HG03432 (cell line): Measurements from ENCODE around the gene HSPG2.

Experiments
- ATAC-seq: cut with Tn5 transposase; IDR thresholded peaks from one replicate; pipeline ENCODE4 v1.9.1; 2021; ENCODE audit warnings: mild to moderate bottlenecking, moderate library complexity; ENCODE audit not compliant: unreplicated experiment

HSPG2 gene

GRCh38 chr1:21901473-21901847, 35.6 kb downstream of the HSPG2 start:
- ATAC-seq, result no peak

GRCh38 chr1:21900766-21901472, 36.2 kb downstream of the HSPG2 start:
- no peak for ATAC-seq

DNA sequence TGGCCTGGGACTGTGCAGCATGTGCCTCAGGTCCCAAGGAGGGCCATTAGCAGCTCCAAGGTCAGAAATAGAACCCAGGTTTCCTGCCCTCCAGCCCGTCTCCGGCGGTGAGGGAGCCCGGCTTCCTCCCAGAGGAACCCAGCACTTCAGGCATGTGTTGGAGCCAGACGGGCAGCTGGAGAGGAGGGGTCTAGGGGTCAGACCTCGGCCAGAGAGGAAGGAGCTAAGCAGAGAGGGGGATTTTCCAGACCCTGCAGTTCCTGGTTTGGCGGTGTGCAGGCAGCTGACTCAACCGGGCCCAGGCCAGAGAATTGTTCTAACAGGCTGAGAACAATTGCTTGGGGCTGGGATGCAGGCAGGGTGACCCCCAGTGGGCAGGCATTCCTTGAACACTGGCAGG, 37.1 kb downstream of the HSPG2 start:
- no peak for ATAC-seq

GRCh38 chr1:21899267-21899810, 37.8 kb downstream of the HSPG2 start:
- no peak for ATAC-seq

DNA sequence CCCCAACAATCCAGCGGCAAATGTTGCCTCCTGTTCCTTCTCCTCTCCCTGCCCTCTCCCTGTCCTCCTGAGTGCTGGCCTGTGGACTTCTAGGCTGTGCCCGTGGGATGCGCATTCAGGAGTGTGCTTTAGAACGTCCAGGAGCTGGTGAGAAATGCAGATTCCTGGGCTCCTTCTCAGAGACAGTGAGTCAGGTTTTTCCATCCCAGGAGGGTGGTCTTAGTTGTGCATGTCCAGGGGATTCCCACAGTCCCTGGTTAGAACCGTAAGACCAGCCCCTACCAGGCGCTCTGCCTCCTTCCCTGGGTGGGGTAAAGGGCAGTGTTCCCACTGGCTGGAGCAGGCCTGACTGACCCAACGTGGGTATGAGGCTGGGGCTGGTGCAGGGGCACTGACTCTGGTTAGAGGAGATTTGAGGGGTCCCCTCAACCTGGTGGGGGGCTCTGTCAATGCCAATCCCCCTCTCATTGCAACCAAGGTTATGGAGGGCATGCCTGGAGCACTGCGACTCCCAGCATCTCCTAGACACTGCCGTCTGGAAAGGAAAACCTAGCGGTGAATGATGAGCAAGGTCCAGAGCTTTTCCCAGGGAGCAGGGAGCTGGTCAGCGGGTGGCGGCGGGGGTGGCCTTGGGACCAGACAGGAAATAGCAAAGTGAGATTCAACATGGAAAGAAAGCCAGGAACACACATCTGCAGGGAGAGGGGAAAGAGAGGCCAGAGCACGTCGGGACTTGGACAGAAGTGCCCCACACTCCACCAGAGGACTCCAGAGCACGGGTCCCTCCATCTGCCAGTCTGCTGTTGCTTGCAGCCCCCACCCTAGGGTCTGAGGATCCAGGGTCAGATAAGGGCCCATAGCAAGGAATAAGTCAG, 38.5 kb downstream of the HSPG2 start:
- no peak for ATAC-seq

DNA sequence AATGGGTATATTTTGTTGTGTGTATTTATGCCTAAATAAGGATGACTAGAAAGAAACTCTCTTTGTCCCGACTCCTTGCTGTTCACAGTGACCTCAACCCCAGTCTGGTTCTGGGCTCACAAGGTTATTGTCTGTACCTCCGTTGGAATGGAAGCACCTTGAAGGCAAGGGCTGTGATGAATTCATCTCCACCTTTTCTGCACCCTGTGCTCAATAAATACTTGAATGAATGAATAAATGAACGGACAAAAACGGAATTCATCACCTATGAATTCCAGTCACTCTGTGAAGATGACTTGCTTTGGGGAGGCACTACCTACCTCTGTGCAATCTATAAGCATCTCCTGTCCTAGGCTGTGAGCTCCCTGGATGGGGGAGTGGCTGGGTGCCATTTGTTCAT, 39.3 kb downstream of the HSPG2 start:
- no peak for ATAC-seq

DNA sequence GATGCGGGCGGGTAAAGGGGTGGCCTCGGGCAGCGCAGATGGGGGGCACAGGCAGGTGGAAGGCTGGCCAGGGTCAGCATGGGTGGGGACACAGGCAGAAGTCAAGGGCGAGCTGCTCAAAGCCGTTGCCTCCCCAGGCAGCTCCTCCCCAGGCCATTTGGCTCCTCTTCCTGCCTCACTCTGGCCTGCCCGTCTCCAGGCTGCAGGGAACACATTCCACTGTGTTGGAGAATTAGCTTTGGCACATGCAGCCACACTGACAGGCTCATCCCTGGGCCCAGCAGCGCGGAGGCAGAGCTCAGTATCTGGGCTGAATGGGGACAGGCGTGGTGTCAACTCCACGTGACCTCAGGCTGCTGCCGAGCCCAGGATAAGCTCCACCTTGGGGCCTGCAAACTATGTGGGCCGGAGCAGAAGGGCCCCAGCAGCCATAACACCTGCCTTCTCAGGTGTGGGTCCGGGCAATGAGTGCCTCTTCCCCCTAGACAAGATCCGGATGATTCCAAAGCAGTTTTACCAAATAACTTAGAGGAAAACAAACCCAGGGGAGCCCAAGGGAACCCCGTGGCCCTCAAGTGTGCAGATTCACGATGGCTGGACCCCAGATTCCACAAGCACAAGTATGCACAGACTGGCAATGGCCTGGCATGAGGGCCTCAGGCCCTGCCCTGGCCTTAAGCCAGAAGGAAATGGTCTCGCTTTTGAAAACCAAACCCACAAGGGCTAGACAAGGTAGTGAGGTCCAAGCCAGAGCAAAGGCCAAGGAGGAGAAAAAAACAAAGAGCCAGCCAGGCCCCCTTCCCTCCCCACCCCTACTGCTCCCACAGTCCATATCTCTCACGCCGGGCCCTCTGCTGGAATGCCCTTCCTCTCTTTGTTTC, 40.2 kb downstream of the HSPG2 start:
- no peak for ATAC-seq

GRCh38 chr1:21896026-21896425, 41.1 kb downstream of the HSPG2 start:
- ATAC-seq, result no peak

- no peak for ATAC-seq
These were observed 42.9 kb downstream of the HSPG2 start for GRCh38 chr1:21894034-21894881.

- ATAC-seq, result no peak
These were observed 43.9 kb downstream of the HSPG2 start for GRCh38 chr1:21893046-21893805.

GRCh38 chr1:21891621-21892479, 45.3 kb downstream of the HSPG2 start:
- ATAC-seq, result no peak

- ATAC-seq, result no peak
These were observed 46.0 kb downstream of the HSPG2 start for GRCh38 chr1:21891081-21891480.

GRCh38 chr1:21888500-21888899, 48.6 kb downstream of the HSPG2 start:
- ATAC-seq, result no peak

GRCh38 chr1:21887796-21888195, 49.3 kb downstream of the HSPG2 start:
- no peak for ATAC-seq

DNA sequence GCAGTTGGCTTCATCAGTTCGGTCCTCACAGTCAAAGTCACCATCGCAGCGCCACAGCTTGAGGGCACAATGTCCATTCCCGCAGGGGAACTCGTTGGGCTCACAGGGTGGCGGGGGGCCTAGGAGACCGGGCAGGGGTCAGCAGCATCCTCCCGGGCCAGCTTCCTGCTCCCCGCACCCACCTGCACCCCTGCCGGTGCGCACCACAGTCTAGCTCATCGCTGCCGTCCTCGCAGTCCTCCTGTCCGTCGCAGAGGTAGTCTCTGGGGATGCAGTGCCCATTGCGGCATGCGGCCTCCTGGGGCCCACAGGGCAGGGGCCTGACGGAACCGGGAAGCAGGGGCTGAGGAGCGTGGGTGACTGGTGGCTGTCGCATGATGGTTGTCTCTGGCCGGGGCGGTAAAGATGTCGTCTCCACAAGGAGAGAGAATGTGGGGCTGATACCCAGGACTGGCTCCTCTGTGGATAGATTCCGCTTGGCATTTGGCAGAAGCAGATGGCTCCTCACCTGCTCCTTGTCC, 49.8 kb downstream of the HSPG2 start:
- no peak for ATAC-seq

- ATAC-seq, result no peak
These were observed 50.5 kb downstream of the HSPG2 start for GRCh38 chr1:21886486-21887215.

DNA sequence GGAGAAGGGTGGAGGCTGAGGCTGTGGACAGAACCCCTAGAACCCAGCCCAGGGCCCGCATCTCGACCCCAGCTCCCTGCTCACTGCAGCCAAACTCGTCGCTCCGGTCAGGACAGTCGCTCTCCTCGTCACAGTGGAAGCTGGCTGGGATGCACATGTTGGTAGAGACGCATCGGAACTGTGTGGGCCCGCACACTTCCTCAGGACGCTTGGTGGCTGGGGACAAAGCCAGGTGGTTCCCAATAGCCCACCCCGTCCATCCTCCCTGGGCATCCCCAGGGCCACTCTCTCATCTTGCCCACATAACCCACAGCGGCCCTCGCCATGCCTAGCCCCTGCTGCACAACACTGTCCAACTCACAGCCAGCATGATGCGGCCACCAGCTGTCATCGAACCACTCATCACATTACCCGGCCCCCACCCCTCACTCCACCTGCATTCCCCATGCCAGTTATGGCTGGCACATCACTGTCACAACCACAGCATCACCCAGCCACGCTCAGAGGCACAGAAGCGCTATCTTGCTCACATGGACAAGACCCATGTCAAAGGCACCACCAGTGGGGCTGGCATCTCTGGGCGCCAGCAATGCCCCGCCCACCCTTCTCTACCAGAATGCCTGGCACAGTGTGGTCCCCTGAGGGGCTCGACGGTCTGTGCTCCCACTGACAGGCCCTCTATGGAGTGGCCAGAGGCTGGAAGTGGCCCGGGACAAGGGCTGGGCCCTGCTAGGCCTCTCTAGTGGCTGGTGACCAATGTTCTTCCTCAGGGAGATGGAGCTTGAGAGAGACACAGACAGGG, 51.7 kb downstream of the HSPG2 start:
- no peak for ATAC-seq
